GDM1 (cell line): ENCODE results near the gene FAM117B.

ENCODE experiments used
- DNase-seq: peaks from one replicate; lab custom pipeline; 2025; lab: John Stamatoyannopoulos, UW

FAM117B gene

GRCh38 chr2:202815548-202816360 lies 181.0 kb downstream of the FAM117B start:
- no peak for DNase-seq

GRCh38 chr2:202817771-202818170 lies 183.0 kb downstream of the FAM117B start:
- DNase-seq, result no peak

GRCh38 chr2:202818321-202818720 lies 183.6 kb downstream of the FAM117B start:
- DNase-seq, result no peak
